ENCODE data around the gene MAGOH. TPM values are rescaled to one million over a fixed set of nuclear protein-coding genes. Genes with fewer than 3 reads are reported as not detected.

MAGOH gene
- total and polyA plus RNA-seq, 9 of the 15 experiments (the other 6 are each of a cell fraction or from before 2014, with no cell fraction given) = 102 to 342 (median 135) TPM

GRCh38 chr1:53254011-53254640, 15.8 kb upstream of the MAGOH start (continued):
- TF ChIP-seq RAD21 (CRISPR knock-in tag; conservative IDR thresholded peaks at IDR 0.05 in 1 of 2, IDR thresholded peaks at IDR 0.05 in 1 of 2) (no peak), USF1 (CRISPR knock-in tag; IDR thresholded peaks at IDR 0.05) (no peak), TCF3 (CRISPR knock-in tag; IDR thresholded peaks at IDR 0.05) (peak; percentile 50), ZNF766 (CRISPR knock-in tag; conservative IDR thresholded peaks at IDR 0.05) (peak; percentile 61)

GRCh38 chr1:53250325-53250724, 12.0 kb upstream of the MAGOH start:
- H2AFZ ChIP-seq (ENCODE audit: low read depth, low read length) = no peak overlapping the region
- H4K20me1 ChIP-seq (replicated peaks; ENCODE audit: control insufficient read depth, insufficient read depth, low read length) = peaks cover 7% of the 10 kb centered on the region; the same call in 1 of the 2 replicates
- no peak overlapping the region for H3K4me2 ChIP-seq (ENCODE audit: insufficient read depth, low read length)
- intact Hi-C loops (cut with micrococcal nuclease) (no loop called here), in situ Hi-C loops (cut with MboI) (no loop called here)
- no peak overlapping the region for H3K4me3 ChIP-seq
- POLR2A ChIA-PET = interaction anchor here (0.7 to 1.6 kb wide), 2 partner anchors 12 to 1214 kb away, joined by 3 read pairs; no protein-coding TSS in a partner anchor
- CTCF ChIA-PET (ENCODE audit: low intra/inter-chr PET ratio) = no interaction called here
- no peak overlapping the region for H3K9ac ChIP-seq (ENCODE audit: insufficient read depth in 1 of 2, low read depth in 2 of 2, low read length in 2 of 2)
- peaks cover 92% of the 10 kb centered on the region for H3K36me3 ChIP-seq (ENCODE audit: control insufficient read depth, insufficient read depth, low read length)
- no peaks in the 10 kb centered on the region for H3K9me3 ChIP-seq (replicated peaks; ENCODE audit: control insufficient read depth, insufficient read depth, low read depth, low read length)
- peaks cover 4% of the 10 kb centered on the region for H3K9me1 ChIP-seq (ENCODE audit: control insufficient read depth, insufficient read depth, low read length)
- BruUV-seq (replicated peaks) = no TSS peak
- FAIRE-seq (no peak), DNase-seq (ENCODE audit: extremely low read depth in 1 of 4, low spot score in 3 of 4) (no peak), ATAC-seq (no peak)
- peaks cover 0 to 6% of the 10 kb centered on the region in 2 experiments; a peak in 2 of 5 replicates for H3K4me1 ChIP-seq (replicated peaks in 1 of 2; ENCODE audit: control insufficient read depth in 2 of 2, insufficient read depth in 2 of 2, low read length in 2 of 2)
- H3K27me3 ChIP-seq (ENCODE audit: control insufficient read depth in 2 of 2, insufficient read depth in 2 of 2, low read length in 2 of 2) = no peaks in the 10 kb centered on the region
- no peak overlapping the region for H3K27ac ChIP-seq (ENCODE audit: extremely low read depth, low read depth, low read length)
- H3K79me2 ChIP-seq (ENCODE audit: control insufficient read depth, insufficient read depth, low read length) = no peaks in the 10 kb centered on the region
- WGBS (ENCODE audit: insufficient coverage, low coverage, missing lambda C conversion rate) = 74% methylated on average over 3 of the region's 4 CpGs
- no peak for TF ChIP-seq CCAR2 (IDR thresholded peaks at IDR 0.05; ENCODE audit: low read depth, low read length)
- no peak for TF ChIP-seq ZSCAN32 (CRISPR knock-in tag; IDR thresholded peaks at IDR 0.05)
- no peak for TF ChIP-seq ZNF140 (CRISPR knock-in tag; IDR thresholded peaks at IDR 0.05)
- TF ChIP-seq CEBPB (tag; IDR thresholded peaks at IDR 0.05) = no peak
- TF ChIP-seq ELF4 (CRISPR knock-in tag; IDR thresholded peaks at IDR 0.05) = 0 out of 2 replicates have a peak, but pooled peaks have one; percentile 54
- 0 out of 2 replicates have a peak, but pooled peaks have one; percentile 51 for TF ChIP-seq ZBTB26 (CRISPR knock-in tag; IDR thresholded peaks at IDR 0.05)
- no peak for TF ChIP-seq SMARCC2 (IDR thresholded peaks at IDR 0.05; ENCODE audit: low read depth)
- peak; percentile 83; the same call in 1 of the 2 replicates for TF ChIP-seq THRB (CRISPR knock-in tag; conservative IDR thresholded peaks at IDR 0.05)
- no peak for TF ChIP-seq NCOR1 (IDR thresholded peaks at IDR 0.05)
- TF ChIP-seq E2F8 (IDR thresholded peaks at IDR 0.05; ENCODE audit: low read depth, partially characterized antibody) = no peak
- TF ChIP-seq TRIM28 (IDR thresholded peaks at IDR 0.05) = no peak

All from K562 (cell line).